SW 1271 (cell line): ENCODE measurements around the gene HNRNPM.
A peak's percentile ranks its signal among the peaks of the same experiment; 100 is the strongest.
"Not testable (repeated sequence)": the region's sequence is repeated elsewhere in the genome, so short reads cannot be mapped to it uniquely, and the experiment has no call there.

Source experiments
- DNase-seq, 2 experiments: peaks; one replicate each; lab custom pipeline; 2025; lab: John Stamatoyannopoulos, UW

The HNRNPM gene

DNA sequence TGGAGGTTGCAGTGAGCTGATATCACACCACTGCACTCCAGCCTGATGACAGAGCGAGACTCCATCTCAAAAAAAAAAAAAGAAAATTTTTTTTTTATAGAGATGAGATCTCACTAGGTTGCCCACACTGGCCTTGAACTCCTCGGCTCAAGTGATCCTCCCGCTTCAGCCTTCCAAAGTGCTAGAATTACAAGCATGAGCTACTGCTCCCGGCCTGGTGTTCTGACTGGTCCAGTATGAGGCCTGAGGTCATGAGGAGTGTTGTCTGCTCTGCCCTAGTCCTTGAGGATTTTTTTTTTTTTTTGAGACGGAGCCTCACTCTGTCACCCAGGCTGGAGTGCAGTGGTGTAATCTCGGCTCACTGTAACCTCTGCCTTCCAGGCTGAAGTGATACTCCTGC lies 19.4 kb upstream of the HNRNPM start:
- DNase-seq = not testable (repeated sequence)

DNA sequence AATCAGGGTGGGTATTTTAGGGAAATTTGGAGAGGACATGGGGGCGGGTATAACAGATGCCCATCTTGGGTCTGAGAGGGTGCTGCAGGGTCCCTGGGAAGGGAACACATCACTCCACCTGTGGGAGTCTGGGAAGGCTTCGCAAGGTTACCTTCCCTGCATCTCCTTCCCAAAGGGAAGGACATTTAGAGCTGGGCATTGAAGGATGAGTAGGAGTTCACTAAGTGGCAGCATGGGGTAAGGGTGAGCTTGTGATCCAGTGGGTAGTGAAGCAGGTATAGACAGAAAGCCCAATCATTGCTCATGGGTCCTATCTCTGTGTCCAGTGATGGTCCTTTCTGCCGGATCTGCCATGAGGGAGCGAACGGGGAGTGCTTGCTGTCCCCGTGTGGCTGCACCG lies 18.5 kb upstream of the HNRNPM start:
- DNase-seq = no peak

DNA sequence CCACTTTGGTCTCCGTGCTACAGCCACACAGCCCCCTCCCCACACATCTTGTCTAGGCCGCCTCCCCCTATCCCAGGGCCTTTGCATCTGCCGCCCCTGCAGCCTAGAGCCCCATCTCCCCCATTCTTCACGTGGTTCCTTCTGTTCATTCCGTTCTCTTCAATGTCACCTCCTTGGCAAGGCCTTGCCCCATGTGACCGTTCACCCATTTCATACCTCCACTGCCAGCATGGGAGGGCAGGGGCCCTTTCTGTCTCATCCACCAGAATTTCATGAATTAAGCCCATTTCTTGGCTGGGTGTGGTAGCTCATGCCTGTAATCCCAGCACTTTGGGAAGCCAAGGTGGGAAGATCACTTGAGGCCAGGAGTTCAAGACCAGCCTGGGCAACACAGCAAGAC lies 15.7 kb upstream of the HNRNPM start:
- no peak for DNase-seq

DNA sequence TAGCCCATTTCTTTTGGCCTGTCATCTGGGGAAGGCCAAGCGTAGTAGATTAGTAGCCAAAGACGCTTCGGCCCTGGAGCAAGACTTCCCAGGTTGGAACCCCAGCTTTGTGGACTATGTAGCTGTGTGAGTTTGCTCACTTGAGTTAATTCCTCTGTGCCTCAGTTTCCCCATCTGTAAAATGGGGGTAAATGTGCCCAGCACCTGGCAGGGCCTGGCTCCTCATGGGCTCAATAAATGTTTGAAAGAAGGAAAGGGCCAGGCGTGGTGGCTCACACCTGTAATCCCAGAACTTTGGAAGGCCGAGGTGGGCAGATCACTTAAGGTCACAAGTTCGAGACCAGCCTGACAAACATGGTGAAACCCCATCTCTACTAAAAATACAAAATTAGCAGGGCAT lies 14.9 kb upstream of the HNRNPM start:
- no peak for DNase-seq

DNA sequence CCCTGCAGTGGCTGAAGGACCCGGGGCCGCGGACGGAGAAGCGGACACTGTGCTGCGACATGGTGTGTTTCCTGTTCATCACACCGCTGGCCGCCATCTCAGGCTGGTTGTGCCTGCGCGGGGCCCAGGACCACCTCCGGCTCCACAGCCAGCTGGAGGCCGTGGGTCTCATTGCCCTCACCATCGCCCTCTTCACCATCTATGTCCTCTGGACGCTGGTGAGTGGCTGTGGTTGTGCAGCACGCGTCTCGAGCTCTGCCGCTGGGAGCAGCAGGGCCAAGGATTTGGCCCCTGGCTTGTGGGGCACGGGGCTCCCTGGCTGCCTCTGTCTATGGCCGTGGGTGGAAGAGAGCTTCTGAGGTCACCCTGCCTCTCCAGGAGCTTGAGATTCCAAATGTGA lies 14.1 kb upstream of the HNRNPM start:
- no peak for DNase-seq

DNA sequence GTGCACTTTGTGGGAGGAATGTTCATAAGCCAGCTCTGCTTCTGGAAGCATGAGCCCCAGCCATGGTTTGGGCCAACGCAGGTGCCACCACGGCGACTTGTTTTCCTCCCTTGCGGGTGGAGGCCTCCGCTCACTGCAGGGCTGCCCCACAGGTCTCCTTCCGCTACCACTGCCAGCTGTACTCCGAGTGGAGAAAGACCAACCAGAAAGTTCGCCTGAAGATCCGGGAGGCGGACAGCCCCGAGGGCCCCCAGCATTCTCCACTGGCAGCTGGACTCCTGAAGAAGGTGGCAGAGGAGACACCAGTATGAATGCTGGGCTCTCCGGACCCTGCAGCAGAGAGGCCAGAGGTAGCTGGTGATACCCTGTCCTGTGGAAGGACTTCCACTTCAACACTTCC lies 6.5 kb upstream of the HNRNPM start:
- DNase-seq = no peak

DNA sequence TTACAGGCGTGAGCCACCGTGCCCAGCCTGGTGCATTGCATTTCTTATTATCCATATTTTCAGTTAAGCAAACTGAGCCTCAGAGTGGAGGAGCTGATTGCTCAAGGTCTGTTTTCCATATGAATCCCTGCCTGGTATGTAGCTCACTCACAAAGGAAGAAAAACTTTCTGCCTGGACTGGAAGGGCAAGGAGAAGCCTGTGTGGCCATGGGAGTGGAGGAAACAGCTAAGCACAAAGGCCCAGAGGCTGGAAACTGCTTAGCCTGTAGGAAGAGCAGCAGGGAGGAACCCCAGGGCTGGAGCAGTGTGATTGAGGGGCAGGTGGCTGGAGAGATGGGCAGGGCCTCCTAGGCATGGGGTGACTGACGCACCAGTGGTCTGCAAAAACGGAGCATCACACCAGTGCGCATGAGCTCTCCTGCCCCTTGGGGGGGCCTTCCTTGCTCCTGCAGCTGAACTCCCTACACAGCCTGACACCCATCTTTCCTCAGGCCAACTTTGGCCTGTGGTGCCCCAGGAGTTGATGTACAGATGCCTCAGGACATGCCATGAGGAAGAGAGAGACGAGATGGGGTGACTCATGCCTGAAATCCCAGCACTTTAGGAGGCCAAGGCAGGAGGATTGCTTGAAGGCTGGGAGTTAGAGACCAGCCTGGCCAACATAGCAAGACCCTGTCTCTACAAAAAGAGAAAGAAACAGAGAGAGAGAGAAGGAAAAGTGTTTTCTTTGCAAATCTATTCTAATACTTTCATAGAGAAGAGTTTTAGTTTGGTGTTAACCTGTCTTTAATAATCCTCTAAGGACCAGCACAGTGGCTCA lies 2.8 kb upstream of the HNRNPM start:
- DNase-seq = no peak

DNA sequence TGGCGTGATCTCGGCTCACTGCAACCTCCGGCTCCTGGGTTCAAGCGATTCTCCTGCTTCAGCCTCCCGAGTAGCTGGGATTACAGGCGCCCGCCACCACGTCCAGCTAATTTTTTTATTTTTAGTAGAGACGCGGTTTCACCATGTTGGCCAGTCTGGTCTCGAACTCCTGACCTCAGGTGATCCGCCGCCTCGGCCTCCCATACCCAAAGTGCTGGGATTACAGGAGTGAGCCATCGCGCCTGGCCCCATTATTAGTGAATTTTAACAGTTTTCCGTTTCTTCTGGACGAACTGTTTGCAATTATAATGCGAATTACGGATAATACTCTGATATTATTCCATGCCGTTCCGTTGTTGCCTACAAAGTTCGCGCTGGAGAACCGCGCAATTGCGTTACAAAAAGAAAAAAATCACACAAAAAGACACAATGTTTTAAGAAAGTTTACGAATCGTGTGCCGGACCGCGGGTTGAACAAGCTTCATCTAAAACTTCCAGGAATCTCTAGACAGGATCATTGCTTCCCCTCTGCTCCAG lies 567 bp upstream of the HNRNPM start:
- DNase-seq = not testable (repeated sequence)

DNA sequence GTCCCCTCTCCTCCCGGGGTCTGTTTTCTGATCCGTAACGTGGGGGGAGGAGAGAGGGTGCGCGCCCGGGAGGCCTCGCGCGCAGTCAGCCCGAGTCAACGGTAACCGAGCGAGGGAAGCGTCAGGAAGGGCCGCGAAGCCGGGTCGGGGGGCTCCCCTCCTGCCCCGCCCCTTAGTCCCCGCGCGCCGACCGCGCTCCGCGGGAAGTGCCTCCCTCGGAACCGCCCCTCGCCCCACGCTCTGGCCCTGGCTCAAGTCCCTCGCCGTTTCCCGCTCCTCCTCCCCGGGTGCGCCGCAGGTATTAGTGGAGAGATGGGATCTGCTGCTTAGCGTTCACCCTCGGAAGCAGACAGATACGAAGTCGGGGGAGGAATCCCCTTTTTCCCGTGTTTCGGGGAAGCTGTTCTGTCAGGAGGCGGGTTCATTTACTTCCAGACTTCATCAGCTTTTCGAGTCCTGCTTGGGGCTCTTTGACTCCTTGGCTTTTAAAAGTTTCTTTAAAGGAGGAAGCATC lies 770 bp downstream of the HNRNPM start:
- DNase-seq = peak in 1 of 2 experiments; percentile 13

DNA sequence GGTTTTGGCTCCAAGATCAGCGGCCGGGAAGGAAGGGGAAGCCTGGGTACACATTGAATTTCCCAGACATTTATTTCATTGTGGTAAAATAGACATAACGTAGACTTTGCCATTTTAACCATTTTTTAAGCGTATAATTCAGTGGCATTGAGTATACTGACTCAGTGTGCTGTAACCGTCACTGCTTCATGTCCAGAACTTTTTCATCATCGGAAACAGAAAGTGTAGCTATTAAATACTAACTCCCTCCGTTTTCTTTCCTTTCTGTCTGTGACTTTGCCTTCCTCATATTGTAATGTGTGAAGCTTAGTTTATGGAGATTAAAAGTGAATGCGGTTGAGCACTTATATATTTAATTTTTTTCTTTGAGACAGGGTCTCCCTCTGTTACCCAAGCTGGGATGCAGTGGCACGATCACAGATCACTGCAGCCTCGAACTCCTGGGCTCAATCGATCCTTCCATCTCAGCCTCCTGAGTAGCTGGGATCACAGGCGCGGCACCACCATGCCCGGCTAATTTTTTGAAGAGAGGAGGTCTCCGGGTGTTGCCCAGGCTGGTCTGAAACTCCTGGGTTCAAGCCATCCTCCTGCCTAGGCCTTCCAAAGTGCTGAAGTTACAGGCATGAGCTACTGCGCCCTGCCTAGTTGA lies 1.4 kb downstream of the HNRNPM start:
- DNase-seq = no peak

DNA sequence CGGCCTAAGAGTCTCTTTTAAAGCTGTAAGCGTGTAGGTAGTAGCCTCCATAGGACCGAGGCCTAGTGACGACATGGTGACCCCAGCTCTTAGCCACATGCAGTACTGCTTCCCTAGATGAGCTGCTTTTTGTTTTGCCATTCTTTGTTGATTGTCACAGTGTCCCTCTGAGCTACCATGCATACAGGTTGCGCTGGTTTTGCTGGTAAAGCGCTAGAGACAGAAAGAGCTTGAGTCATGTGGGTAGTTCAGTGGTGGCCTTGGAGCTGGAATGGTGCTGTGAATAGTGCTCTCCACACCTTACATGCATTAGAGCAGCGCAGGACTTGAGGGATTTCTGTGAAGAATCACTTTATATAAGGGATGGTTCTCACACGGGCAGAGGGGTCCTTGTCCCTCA lies 5.1 kb downstream of the HNRNPM start:
- DNase-seq = no peak

DNA sequence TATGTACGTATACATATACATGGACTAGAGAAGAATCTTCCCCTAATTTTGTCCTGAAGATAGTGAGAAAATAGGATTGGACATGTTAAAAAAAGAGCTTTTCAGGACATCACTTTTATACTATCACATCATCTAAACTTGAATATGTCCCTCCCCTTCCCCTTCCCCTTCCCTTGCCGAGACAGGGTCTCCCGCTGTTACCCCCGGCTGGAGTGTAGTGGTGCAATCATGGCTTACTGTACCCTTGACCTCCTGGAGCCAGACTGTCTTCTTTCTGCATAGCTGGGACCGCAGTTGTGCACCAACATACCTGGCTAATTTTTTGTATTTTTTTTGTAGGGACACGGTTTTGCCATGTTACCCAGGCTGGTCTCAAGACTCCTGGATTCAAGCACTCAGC lies 6.6 kb downstream of the HNRNPM start:
- no peak for DNase-seq

DNA sequence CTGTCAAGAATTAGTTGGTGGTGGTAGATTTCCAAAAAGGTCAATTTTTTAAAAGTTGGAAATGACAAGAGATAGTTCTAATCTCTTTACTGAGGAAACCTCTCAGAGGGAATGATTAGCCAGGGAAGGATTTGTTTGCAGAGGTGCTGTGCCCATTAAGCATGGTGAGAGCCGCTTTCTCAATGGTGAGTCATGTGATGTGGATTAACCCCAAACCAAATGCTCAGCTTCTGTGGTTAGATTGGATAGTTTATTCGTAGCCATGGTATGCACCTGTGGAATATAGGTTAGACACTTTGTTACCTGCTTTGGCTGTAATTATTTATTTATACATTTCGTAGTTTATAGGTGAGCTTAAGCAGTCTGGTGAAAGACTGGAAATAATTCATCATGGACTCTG lies 7.1 kb downstream of the HNRNPM start:
- peak in 1 of 2 experiments; percentile 17 for DNase-seq

DNA sequence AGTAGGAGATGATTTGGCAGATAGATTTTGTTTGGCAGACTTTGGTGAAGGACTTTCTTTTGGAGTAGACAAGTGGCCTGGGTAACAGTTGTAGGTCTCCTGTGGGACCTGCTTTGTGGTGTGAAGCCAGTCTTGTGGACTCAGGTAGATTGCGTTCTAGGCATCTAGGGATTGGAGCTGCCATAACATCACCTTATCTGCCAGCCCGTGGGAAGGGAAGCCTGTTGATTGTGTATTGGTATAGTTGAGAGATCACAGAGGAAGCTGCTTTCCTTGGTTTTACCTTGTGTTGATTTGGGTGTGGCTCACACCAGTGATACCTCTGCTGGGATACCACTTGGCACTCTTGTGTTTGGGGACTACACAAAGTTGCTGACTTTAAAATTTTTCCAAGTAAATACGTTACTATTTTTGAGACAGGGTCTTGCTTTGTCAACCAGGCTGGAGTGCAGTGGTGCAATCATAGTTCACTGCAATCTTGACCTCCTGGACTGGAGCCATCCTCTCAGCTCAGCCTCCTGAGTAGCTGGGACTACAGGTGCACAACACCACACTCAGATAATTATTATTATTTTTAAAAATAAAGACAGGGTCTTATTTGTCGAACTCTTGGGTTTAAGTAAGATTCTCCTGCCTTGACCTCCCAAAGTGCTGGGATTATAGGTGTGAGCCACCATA lies 7.8 kb downstream of the HNRNPM start:
- no peak for DNase-seq

DNA sequence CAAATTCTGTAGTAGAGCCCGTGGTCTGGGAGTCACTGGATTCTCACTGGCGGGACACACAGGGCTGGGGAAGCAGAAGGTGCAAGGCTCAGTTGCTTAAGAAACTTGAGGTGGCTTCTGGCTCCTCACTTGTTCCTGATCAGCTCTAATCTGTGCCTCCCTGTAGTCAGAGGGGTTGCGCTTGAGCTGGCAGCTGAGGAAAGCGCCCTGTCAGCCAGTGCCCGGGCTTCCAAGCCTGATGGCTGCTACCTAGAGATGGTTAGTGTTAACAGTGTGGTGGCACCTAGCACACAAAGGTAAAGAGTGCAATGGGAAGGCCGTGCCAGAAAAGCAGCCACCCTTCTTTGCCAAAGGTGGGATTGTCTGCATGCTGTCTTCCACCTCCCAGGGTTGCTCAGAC lies 8.8 kb downstream of the HNRNPM start:
- DNase-seq = no peak

DNA sequence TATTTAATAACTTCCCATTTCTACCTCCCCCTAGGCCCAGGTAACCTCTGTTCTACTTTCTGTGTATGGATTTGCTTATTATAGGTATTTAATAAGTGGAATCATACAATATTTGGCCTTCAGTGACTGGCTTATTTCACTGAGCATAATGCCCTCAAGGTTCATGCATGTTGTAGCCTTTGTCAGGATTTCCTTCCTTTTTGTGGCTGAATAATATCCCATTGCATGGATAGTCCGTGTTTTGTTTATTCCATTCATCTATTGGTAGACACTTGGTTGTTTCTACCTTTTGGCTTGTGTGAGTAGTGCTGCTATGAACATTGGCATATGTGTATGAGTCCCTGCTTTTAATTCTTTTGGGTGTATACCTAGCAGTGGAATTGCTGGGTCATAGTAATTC lies 9.4 kb downstream of the HNRNPM start:
- no peak for DNase-seq

DNA sequence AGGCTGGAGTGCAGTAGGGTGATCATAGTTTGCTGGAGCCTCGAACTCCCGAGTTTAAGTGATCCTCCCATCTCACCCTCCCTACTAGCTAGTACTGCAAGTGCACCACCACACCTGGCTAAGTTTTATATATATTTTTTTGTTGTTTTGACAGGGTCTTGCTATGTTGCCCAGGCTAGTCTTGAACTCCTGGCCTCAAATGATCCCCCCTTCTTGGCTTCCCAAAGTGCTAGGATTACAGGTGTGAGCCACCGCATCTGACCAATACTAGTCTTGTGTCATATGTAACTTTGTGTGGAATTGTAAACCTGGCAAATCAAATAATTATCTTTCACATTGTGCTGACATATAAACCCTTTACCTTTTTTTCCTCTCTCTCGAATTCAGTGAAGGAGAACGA lies 10.2 kb downstream of the HNRNPM start:
- DNase-seq = no peak

DNA sequence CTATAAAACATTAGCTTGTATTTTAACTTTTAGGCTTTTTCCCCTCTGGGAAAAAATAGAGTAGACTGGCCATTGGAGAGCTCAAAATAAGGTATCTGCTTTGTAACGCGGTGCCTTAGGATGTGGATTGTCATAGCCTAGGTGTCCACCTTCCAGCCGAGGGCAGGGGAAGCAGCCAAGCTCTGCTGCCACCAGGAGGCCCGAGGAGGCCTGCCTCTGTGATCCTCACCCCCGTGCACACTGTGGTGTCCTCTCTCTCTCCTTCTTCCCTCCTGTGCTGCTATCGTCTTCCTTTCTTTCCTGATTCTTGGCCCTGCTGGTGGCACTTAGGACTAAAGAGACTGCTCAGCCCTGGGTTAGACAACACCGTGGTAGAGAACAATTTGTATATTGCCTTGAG lies 11.3 kb downstream of the HNRNPM start:
- no peak for DNase-seq

DNA sequence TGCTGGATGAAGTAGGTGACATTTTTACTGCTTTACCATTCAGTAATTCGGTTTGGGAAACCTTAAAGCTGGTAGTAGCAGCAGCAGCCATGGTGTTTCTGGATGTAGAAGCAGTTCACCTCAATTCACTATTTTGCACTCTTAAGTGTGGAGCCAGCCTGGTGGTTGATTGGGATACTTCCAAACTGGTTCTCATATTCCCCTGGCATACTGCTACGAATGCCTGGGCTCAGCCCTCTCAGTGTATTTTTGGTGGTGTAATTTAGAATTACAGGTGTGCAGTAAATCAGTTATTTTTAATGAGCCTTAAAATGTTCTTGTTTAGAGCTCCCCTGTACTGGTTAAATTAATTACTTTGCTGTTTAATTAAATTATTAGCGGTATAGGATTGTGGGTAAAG lies 12.4 kb downstream of the HNRNPM start:
- no peak for DNase-seq

DNA sequence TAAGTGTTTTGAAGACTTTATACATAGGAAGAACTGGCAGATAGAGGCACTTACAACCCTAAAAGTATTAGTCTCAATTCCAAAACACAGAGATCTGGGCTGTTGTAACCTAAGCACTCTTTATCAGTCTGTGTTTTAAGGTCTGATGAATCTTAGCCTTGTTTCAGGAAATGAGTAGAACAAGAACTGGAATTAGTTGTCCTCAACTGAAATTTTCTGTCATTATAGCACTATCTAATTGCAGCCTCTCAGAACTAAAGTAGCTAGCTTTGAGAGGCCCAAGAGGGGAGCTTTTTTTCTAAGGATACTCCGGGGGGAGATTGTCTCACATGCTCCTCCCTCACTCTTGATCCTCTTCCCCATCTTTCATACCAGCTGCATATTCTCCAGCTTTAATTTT lies 13.1 kb downstream of the HNRNPM start:
- no peak for DNase-seq

DNA sequence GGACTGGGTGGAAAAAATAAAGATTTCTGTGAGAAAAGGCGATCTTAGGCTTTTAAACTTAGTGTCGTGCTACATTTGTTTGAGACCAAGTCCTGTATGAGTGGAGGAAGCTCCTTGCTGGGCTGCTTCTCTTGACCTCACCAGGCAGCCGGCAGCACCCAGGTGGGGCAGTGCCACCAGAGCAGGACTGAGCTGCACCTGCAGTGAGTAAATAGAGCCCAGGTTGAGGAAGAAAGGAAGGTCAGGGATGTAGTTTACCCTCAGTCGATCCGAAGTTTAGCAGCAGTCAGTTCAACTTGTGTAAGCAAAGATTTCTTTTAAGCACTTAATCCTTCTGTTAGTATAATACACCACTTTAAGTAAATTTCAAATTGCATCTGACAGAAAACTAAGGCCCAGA lies 13.6 kb downstream of the HNRNPM start:
- no peak for DNase-seq

DNA sequence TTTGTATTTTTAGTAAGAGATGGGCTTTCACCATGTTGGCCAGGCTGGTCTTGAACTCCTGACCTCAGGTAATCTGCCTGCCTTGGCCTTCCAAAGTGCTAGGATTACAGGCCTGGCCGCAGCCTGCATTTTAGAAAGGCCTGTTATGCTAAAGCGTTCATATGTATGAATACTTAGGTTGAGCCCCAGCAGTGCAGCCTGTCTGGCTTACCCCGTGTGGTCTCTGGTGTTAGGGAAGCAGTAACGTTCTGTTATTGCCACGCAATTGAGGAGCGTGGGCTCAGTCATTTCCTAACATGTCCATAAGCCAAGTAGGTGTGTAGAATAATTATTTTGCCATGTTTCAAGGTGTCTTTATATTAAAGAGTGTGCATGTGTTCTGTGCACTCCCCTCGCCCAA lies 14.3 kb downstream of the HNRNPM start:
- DNase-seq = no peak
